Mesendoderm (in vitro differentiated cells): ENCODE measurements around the gene GABRD.

ENCODE experiments used
- DNase-seq: peaks from one replicate; pipeline ENCODE4 v3.0.0; 2013
- H2AK5ac ChIP-seq: 2 replicates; pipeline ENCODE4 v1.6.1; 2013; ENCODE audit warnings: low read length, inconsistent platforms
- H2BK120ac ChIP-seq: 2 replicates; pipeline ENCODE4 v1.6.1; 2013; ENCODE audit warnings: low read depth, mild to moderate bottlenecking, low read length, moderate library complexity, mixed read lengths
- H2BK15ac ChIP-seq: replicated peaks from 2 replicates; pipeline ENCODE4 v1.6.1; 2013; ENCODE audit warnings: low read depth, mild to moderate bottlenecking, moderate library complexity
- H2BK5ac ChIP-seq: 2 replicates; pipeline ENCODE4 v1.6.1; 2013; ENCODE audit warnings: low read length, inconsistent platforms
- H3K18ac ChIP-seq: 2 replicates; pipeline ENCODE4 v1.6.1; 2013; ENCODE audit warnings: mild to moderate bottlenecking, low read length, mixed read lengths
- H3K23ac ChIP-seq: one replicate; pipeline ENCODE4 v1.6.1; 2013; ENCODE audit warnings: low read length
- H3K27ac ChIP-seq: 2 replicates; pipeline ENCODE4 v1.5.1; 2013; ENCODE audit warnings: low read depth, mild to moderate bottlenecking, inconsistent platforms, low read length, moderate library complexity
- H3K27me3 ChIP-seq: 2 replicates; pipeline ENCODE4 v1.6.1; 2013; ENCODE audit warnings: low read length, control low read depth, mild to moderate bottlenecking, inconsistent platforms; ENCODE audit not compliant: insufficient read depth, poor library complexity
- H3K36me3 ChIP-seq: 2 replicates; pipeline ENCODE4 v1.6.1; 2013; ENCODE audit warnings: low read length, inconsistent platforms; ENCODE audit not compliant: control insufficient read depth, insufficient read depth
- H3K4ac ChIP-seq: one replicate; pipeline ENCODE4 v1.6.1; 2013; ENCODE audit warnings: low read depth, mild to moderate bottlenecking, low read length, moderate library complexity
- H3K4me1 ChIP-seq: 2 replicates; pipeline ENCODE4 v1.6.1; 2013; ENCODE audit warnings: low read depth, low read length, inconsistent platforms; ENCODE audit not compliant: control insufficient read depth
- H3K4me2 ChIP-seq: 2 replicates; pipeline ENCODE4 v1.6.1; 2013; ENCODE audit warnings: low read length
- H3K4me3 ChIP-seq: 2 replicates; pipeline ENCODE4 v1.5.1; 2013; ENCODE audit warnings: mild to moderate bottlenecking, low read length
- H3K56ac ChIP-seq: one replicate; pipeline ENCODE4 v1.6.1; 2013; ENCODE audit warnings: low read length
- H3K79me1 ChIP-seq: 2 replicates; pipeline ENCODE4 v1.6.1; 2013; ENCODE audit warnings: low read length, inconsistent platforms
- H3K79me2 ChIP-seq: 2 replicates; pipeline ENCODE4 v1.6.1; 2013; ENCODE audit warnings: mild to moderate bottlenecking, low read length; ENCODE audit not compliant: control insufficient read depth, insufficient read depth
- H3K9ac ChIP-seq: 2 replicates; pipeline ENCODE4 v1.6.1; 2013; ENCODE audit warnings: low read length, inconsistent platforms
- H4K5ac ChIP-seq: one replicate; pipeline ENCODE4 v1.6.1; 2013; ENCODE audit warnings: low read length
- H4K8ac ChIP-seq: one replicate; pipeline ENCODE4 v1.6.1; 2013; ENCODE audit warnings: low read depth, mild to moderate bottlenecking, control low read depth, low read length, moderate library complexity
- WGBS: extraction: QIAGEN DNeasy Blood & Tissue Kit; methylation state at CpG from one replicate; pipeline ENCODE4 v1.1.7; 2013; ENCODE audit warnings: low lambda C conversion rate, missing lambda C conversion rate; ENCODE audit not compliant: insufficient coverage; ENCODE audit errors: extremely low coverage; 5-methylcytosine and 5-hydroxymethylcytosine counted together

The GABRD gene

GRCh38 chr1:1996207-1996651 lies 22.9 kb upstream of the GABRD start:
- no peak overlapping the region for H2BK5ac ChIP-seq
- H3K56ac ChIP-seq = no peak overlapping the region
- no peak overlapping the region for H3K18ac ChIP-seq
- H3K4me1 ChIP-seq = no peaks in the 10 kb centered on the region
- no CpG with 5 or more reads among the region's 12 CpGs for WGBS
- no peaks in the 10 kb centered on the region for H3K27me3 ChIP-seq
- H4K5ac ChIP-seq = no peak overlapping the region
- H3K23ac ChIP-seq = no peak overlapping the region
- H2BK120ac ChIP-seq = no peak overlapping the region
- H3K36me3 ChIP-seq = no peaks in the 10 kb centered on the region
- no peaks in the 10 kb centered on the region for H3K79me2 ChIP-seq
- H3K4ac ChIP-seq = no peak overlapping the region
- DNase-seq = no peak
- H3K9ac ChIP-seq = no peak overlapping the region
- no peak overlapping the region for H4K8ac ChIP-seq
- no peak overlapping the region for H3K4me3 ChIP-seq
- no peak overlapping the region for H2AK5ac ChIP-seq
- H3K27ac ChIP-seq = no peak overlapping the region
- H3K4me2 ChIP-seq = no peak overlapping the region
- H2BK15ac ChIP-seq = no peak overlapping the region
- no peaks in the 10 kb centered on the region for H3K79me1 ChIP-seq

- H4K8ac ChIP-seq = no peak overlapping the region
- DNase-seq = no peak
- no peaks in the 10 kb centered on the region for H3K79me2 ChIP-seq
- no peaks in the 10 kb centered on the region for H3K36me3 ChIP-seq
- no peak overlapping the region for H3K23ac ChIP-seq
- H3K4ac ChIP-seq = no peak overlapping the region
- no peak overlapping the region for H3K56ac ChIP-seq
- no peak overlapping the region for H3K18ac ChIP-seq
- no CpG with 5 or more reads among the region's 6 CpGs for WGBS
- no peak overlapping the region for H2BK15ac ChIP-seq
- no peaks in the 10 kb centered on the region for H3K27me3 ChIP-seq
- no peak overlapping the region for H3K9ac ChIP-seq
- no peak overlapping the region for H3K27ac ChIP-seq
- H2AK5ac ChIP-seq = no peak overlapping the region
- no peak overlapping the region for H3K4me3 ChIP-seq
- no peak overlapping the region for H2BK120ac ChIP-seq
- H3K79me1 ChIP-seq = no peaks in the 10 kb centered on the region
- no peaks in the 10 kb centered on the region for H3K4me1 ChIP-seq
- no peak overlapping the region for H2BK5ac ChIP-seq
- no peak overlapping the region for H3K4me2 ChIP-seq
- no peak overlapping the region for H4K5ac ChIP-seq
Observed at GRCh38 chr1:1997576-1997975, 21.6 kb upstream of the GABRD start.

GRCh38 chr1:2000432-2000831 lies 18.7 kb upstream of the GABRD start:
- DNase-seq = no peak
- Histone ChIP-seq H3K18ac (no peak overlapping the region), H3K27ac (no peak overlapping the region), H2BK5ac (no peak overlapping the region), H3K23ac (no peak overlapping the region), H3K9ac (no peak overlapping the region), H3K4me3 (no peak overlapping the region), H3K79me1 (no peaks in the 10 kb centered on the region), H3K56ac (no peak overlapping the region), H3K79me2 (no peaks in the 10 kb centered on the region), H3K27me3 (no peaks in the 10 kb centered on the region), H3K4me2 (no peak overlapping the region), H2BK120ac (no peak overlapping the region), H3K4me1 (no peaks in the 10 kb centered on the region), H2AK5ac (no peak overlapping the region), H3K36me3 (no peaks in the 10 kb centered on the region), H2BK15ac (no peak overlapping the region), H4K5ac (no peak overlapping the region), H4K8ac (no peak overlapping the region), H3K4ac (no peak overlapping the region)
- WGBS = no CpG with 5 or more reads among the region's 7 CpGs

- Histone ChIP-seq H3K36me3 (no peaks in the 10 kb centered on the region), H3K23ac (no peak overlapping the region), H3K4me2 (no peak overlapping the region), H3K79me2 (no peaks in the 10 kb centered on the region), H3K4me1 (no peaks in the 10 kb centered on the region), H3K9ac (no peak overlapping the region), H2BK15ac (no peak overlapping the region), H3K4me3 (no peak overlapping the region), H3K18ac (no peak overlapping the region), H3K56ac (no peak overlapping the region), H3K27ac (no peak overlapping the region), H2BK5ac (no peak overlapping the region), H3K27me3 (no peaks in the 10 kb centered on the region), H4K8ac (no peak overlapping the region), H3K4ac (no peak overlapping the region), H2AK5ac (no peak overlapping the region), H2BK120ac (no peak overlapping the region), H4K5ac (no peak overlapping the region), H3K79me1 (no peaks in the 10 kb centered on the region)
- no CpG with 5 or more reads among the region's 9 CpGs for WGBS
- DNase-seq = no peak
Observed at GRCh38 chr1:2000850-2001249, 18.3 kb upstream of the GABRD start.

- Histone ChIP-seq H2BK120ac (no peak overlapping the region), H2AK5ac (no peak overlapping the region), H3K4ac (no peak overlapping the region), H3K9ac (no peak overlapping the region), H3K4me1 (no peaks in the 10 kb centered on the region), H3K27me3 (no peaks in the 10 kb centered on the region), H3K79me1 (no peaks in the 10 kb centered on the region), H2BK15ac (no peak overlapping the region), H3K36me3 (no peaks in the 10 kb centered on the region), H2BK5ac (no peak overlapping the region), H3K27ac (no peak overlapping the region), H3K56ac (no peak overlapping the region), H3K4me3 (no peak overlapping the region), H3K79me2 (no peaks in the 10 kb centered on the region), H3K18ac (no peak overlapping the region), H3K23ac (no peak overlapping the region), H3K4me2 (no peak overlapping the region), H4K8ac (no peak overlapping the region), H4K5ac (no peak overlapping the region)
- DNase-seq = peak; percentile 71
- no CpG with 5 or more reads among the region's 13 CpGs for WGBS
Observed at GRCh38 chr1:2001773-2002411, 17.3 kb upstream of the GABRD start.

- no CpG with 5 or more reads among the region's 49 CpGs for WGBS
- H2BK5ac ChIP-seq = no peak within 1 kb of the TSS
- no peak within 1 kb of the TSS for H3K18ac ChIP-seq
- H3K4me1 ChIP-seq = no peaks in the 10 kb centered on the region
- no peaks in the 10 kb centered on the region for H3K36me3 ChIP-seq
- no peak within 1 kb of the TSS for H3K4me3 ChIP-seq
- DNase-seq = peak; percentile 89
- peak within 1 kb of the TSS; percentile 64 for H3K4me2 ChIP-seq
- H4K5ac ChIP-seq = no peak within 1 kb of the TSS
- H2BK15ac ChIP-seq = no peak within 1 kb of the TSS
- peak within 1 kb of the TSS; percentile 73 for H3K9ac ChIP-seq
- H4K8ac ChIP-seq = no peak within 1 kb of the TSS
- no peak within 1 kb of the TSS for H2AK5ac ChIP-seq
- H3K4ac ChIP-seq = no peak within 1 kb of the TSS
- H3K23ac ChIP-seq = no peak within 1 kb of the TSS
- no peaks in the 10 kb centered on the region for H3K79me2 ChIP-seq
- no peak within 1 kb of the TSS for H3K27ac ChIP-seq
- no peak within 1 kb of the TSS for H2BK120ac ChIP-seq
- no peaks in the 10 kb centered on the region for H3K79me1 ChIP-seq
- peak within 1 kb of the TSS; percentile 86 for H3K56ac ChIP-seq
- no peaks in the 10 kb centered on the region for H3K27me3 ChIP-seq
Observed at GRCh38 chr1:2003541-2004131, 15.5 kb upstream of the GABRD start, which contains the start of gene CFAP74. Gene CFAP74, minus strand, starts transcription at chr1:2003786. Its CDS starts 12,830 bp downstream, at chr1:1990956.
